Activated T-cell treated with anti-CD3 and anti-CD28 coated beads for 1 hour (primary cell): ENCODE measurements around the gene GPX5.

ENCODE experiments used
- DNase-seq: peaks from one replicate; pipeline ENCODE4 v3.0.0-alpha.2; 2020; ENCODE audit warnings: low read depth

The GPX5 gene

GRCh38 chr6:28558629-28559028 is 32.9 kb downstream of the GPX5 start:
- no peak for DNase-seq

- no peak for DNase-seq
These were observed 37.9 kb downstream of the GPX5 start for GRCh38 chr6:28563430-28564095.

- DNase-seq, result no peak
These were observed 40.3 kb downstream of the GPX5 start for GRCh38 chr6:28565823-28566526.

- DNase-seq, result no peak
These were observed 41.0 kb downstream of the GPX5 start for GRCh38 chr6:28566527-28567252.

GRCh38 chr6:28567506-28567905 is 41.8 kb downstream of the GPX5 start:
- no peak for DNase-seq

GRCh38 chr6:28568515-28569108 is 42.9 kb downstream of the GPX5 start:
- no peak for DNase-seq

GRCh38 chr6:28569748-28570147 is 44.1 kb downstream of the GPX5 start:
- DNase-seq, result no peak

GRCh38 chr6:28580475-28580874 is 54.8 kb downstream of the GPX5 start:
- DNase-seq, result no peak

GRCh38 chr6:28583463-28583862 is 57.8 kb downstream of the GPX5 start:
- no peak for DNase-seq
